ENCODE data around the gene PCDHB7.

GRCh38 chr5:141182248-141182647 is 9.8 kb downstream of the PCDHB7 start, which contains the start of gene PCDHB16:
- TF ChIP-seq CTCF (conservative IDR thresholded peaks at IDR 0.05; ENCODE audit: low read depth, low read length) = peak; percentile 43
- no peak for TF ChIP-seq RFX5 (IDR thresholded peaks at IDR 0.05; ENCODE audit: low read depth, low read length)
- TF ChIP-seq RAD21 (IDR thresholded peaks at IDR 0.05; ENCODE audit: low read length) = peak; percentile 26; the same call in 1 of the 2 replicates
- TF ChIP-seq RCOR1 (IDR thresholded peaks at IDR 0.05; ENCODE audit: insufficient replicate concordance, low read length) = no peak
- TF ChIP-seq SMC3 (IDR thresholded peaks at IDR 0.05; ENCODE audit: low read depth, low read length) = peak; percentile 13; the same call in 1 of the 2 replicates
- TF ChIP-seq CEBPB (IDR thresholded peaks at IDR 0.05; ENCODE audit: low read depth, low read length) = no peak
- TF ChIP-seq BHLHE40 (IDR thresholded peaks at IDR 0.05; ENCODE audit: low read depth, low read length) = no peak
- TF ChIP-seq POLR2A (IDR thresholded peaks at IDR 0.05; ENCODE audit: low read depth, low read length) = no peak

All from IMR-90 (cell line).